HEK293 (cell line): ENCODE results near the gene ELOVL5.

Experiments used
- CTCF ChIA-PET: fragments of 350-600 bp; formaldehyde crosslinking; extraction: SDS; loops from one replicate; lab custom pipeline; 2021; ENCODE audit warnings: antibody characterized with exemption; lab: Yijun Ruan, JAX
- POLR2A ChIA-PET: fragments of 300-600 bp; formaldehyde crosslinking; extraction: SDS; loops from one replicate; lab custom pipeline; 2020; ENCODE audit warnings: antibody characterized with exemption, inconsistent platforms; lab: Yijun Ruan, JAX
- H3K27ac ChIP-seq: fragments of 200-500 bp; sonication (Bioruptor generic); 2 replicates; pipeline ENCODE4 v1.5.1; 2014; ENCODE audit warnings: low read depth, low read length, control low read depth, inconsistent platforms; ENCODE audit errors: extremely low read depth
- H3K36me3 ChIP-seq, 2 experiments: fragments of 200-500 bp in 1 of 2; sonication (Bioruptor generic) in 1 of 2; 1 replicate in 1 of 2; 2 replicates in 1 of 2; pipeline ENCODE4 v1.5.1; 2014 to 2017; ENCODE audit warnings: inconsistent platforms in 2 of 2, low read length in 2 of 2; ENCODE audit not compliant: control insufficient read depth in 2 of 2, insufficient read depth in 1 of 2
- H3K4me1 ChIP-seq: fragments of 200-500 bp; sonication (Bioruptor generic); 2 replicates; pipeline ENCODE4 v1.5.1; 2014; ENCODE audit warnings: mild to moderate bottlenecking, low read length, inconsistent platforms; ENCODE audit not compliant: control insufficient read depth, insufficient read depth
- H3K4me3 ChIP-seq: 2 replicates; pipeline ENCODE4 v1.5.1; 2011; ENCODE audit warnings: low read depth, mild to moderate bottlenecking, control low read depth, low read length, moderate library complexity
- H3K9me3 ChIP-seq: fragments of 200-500 bp; sonication (Bioruptor generic); 2 replicates; pipeline ENCODE4 v1.5.1; 2014; ENCODE audit warnings: low read depth, low read length, inconsistent platforms; ENCODE audit not compliant: control insufficient read depth, insufficient read depth
- CTCF ChIP-seq: fragments of 450-650 bp; formaldehyde crosslinking; IDR thresholded peaks from 2 replicates; pipeline ENCODE4 v1.5.1; 2016; ENCODE audit warnings: missing biosample characterization, missing genetic modification characterization
- GFI1B ChIP-seq: fragments of 450-650 bp; formaldehyde crosslinking; IDR thresholded peaks from 2 replicates; pipeline ENCODE4 v1.5.1; 2016; ENCODE audit warnings: missing biosample characterization, missing genetic modification characterization
- GLIS2 ChIP-seq: fragments of 450-650 bp; formaldehyde crosslinking; IDR thresholded peaks from 2 replicates; pipeline ENCODE4 v1.5.1; 2016; ENCODE audit warnings: missing biosample characterization, missing genetic modification characterization
- HOXA7 ChIP-seq: sonication (generic); formaldehyde crosslinking; IDR thresholded peaks from 2 replicates; pipeline ENCODE4 v1.8.1; 2022; ENCODE audit warnings: missing genetic modification reagents, borderline replicate concordance
- MEIS1 ChIP-seq: sonication (generic); formaldehyde crosslinking; IDR thresholded peaks from 2 replicates; pipeline ENCODE4 v1.8.1; 2022; ENCODE audit warnings: missing genetic modification reagents, mild to moderate bottlenecking, borderline replicate concordance
- PRDM1 ChIP-seq: fragments of 450-650 bp; formaldehyde crosslinking; IDR thresholded peaks from 2 replicates; pipeline ENCODE4; 2016; ENCODE audit warnings: missing biosample characterization, missing genetic modification characterization
- PRDM10 ChIP-seq: fragments of 450-650 bp; formaldehyde crosslinking; IDR thresholded peaks from 2 replicates; pipeline ENCODE4 v1.5.1; 2016; ENCODE audit warnings: missing biosample characterization, missing genetic modification characterization
- REST ChIP-seq: fragments of 450-650 bp; formaldehyde crosslinking; IDR thresholded peaks from 2 replicates; pipeline ENCODE4 v1.5.1; 2016; ENCODE audit warnings: missing biosample characterization, missing genetic modification characterization
- SCRT2 ChIP-seq: fragments of 450-650 bp; formaldehyde crosslinking; IDR thresholded peaks from 2 replicates; pipeline ENCODE4 v1.5.1; 2016; ENCODE audit warnings: missing biosample characterization, missing genetic modification characterization
- SP3 ChIP-seq: fragments of 450-650 bp; formaldehyde crosslinking; IDR thresholded peaks from 2 replicates; pipeline ENCODE4 v1.5.1; 2016; ENCODE audit warnings: missing biosample characterization, missing genetic modification characterization
- ZFP37 ChIP-seq: fragments of 450-650 bp; formaldehyde crosslinking; IDR thresholded peaks from 2 replicates; pipeline ENCODE4 v1.5.1; 2016; ENCODE audit warnings: missing biosample characterization, missing genetic modification characterization
- ZIC2 ChIP-seq: fragments of 450-650 bp; formaldehyde crosslinking; IDR thresholded peaks from 2 replicates; pipeline ENCODE4 v1.5.1; 2016; ENCODE audit warnings: missing biosample characterization, missing genetic modification characterization
- ZNF10 ChIP-seq: fragments of 450-650 bp; formaldehyde crosslinking; IDR thresholded peaks from 2 replicates; pipeline ENCODE4 v1.5.1; 2017; ENCODE audit warnings: missing biosample characterization, missing genetic modification characterization
- ZNF148 ChIP-seq: fragments of 450-650 bp; formaldehyde crosslinking; IDR thresholded peaks from 2 replicates; pipeline ENCODE4 v1.5.0; 2017; ENCODE audit warnings: missing biosample characterization, missing genetic modification characterization, borderline replicate concordance
- ZNF221 ChIP-seq: fragments of 450-650 bp; formaldehyde crosslinking; IDR thresholded peaks from 2 replicates; pipeline ENCODE4 v1.5.1; 2017; ENCODE audit warnings: missing biosample characterization, missing genetic modification characterization, borderline replicate concordance
- ZNF223 ChIP-seq: fragments of 450-650 bp; formaldehyde crosslinking; IDR thresholded peaks from 2 replicates; pipeline ENCODE4 v1.5.1; 2016; ENCODE audit warnings: missing biosample characterization, missing genetic modification characterization
- ZNF292 ChIP-seq: fragments of 450-650 bp; formaldehyde crosslinking; IDR thresholded peaks from 2 replicates; pipeline ENCODE4 v1.5.1; 2016; ENCODE audit warnings: low read depth, missing biosample characterization, missing genetic modification characterization, borderline replicate concordance
- ZNF311 ChIP-seq: fragments of 450-650 bp; formaldehyde crosslinking; IDR thresholded peaks from 2 replicates; pipeline ENCODE4 v1.5.1; 2017; ENCODE audit warnings: missing biosample characterization, missing genetic modification characterization, borderline replicate concordance
- ZNF513 ChIP-seq: fragments of 450-650 bp; IDR thresholded peaks from 2 replicates; pipeline ENCODE4 v1.5.1; 2018; ENCODE audit warnings: missing biosample characterization, missing genetic modification characterization
- ZNF544 ChIP-seq: fragments of 450-650 bp; formaldehyde crosslinking; IDR thresholded peaks from 2 replicates; pipeline ENCODE4 v1.5.0; 2017; ENCODE audit warnings: missing biosample characterization, missing genetic modification characterization
- ZNF626 ChIP-seq: fragments of 450-650 bp; sonication (Bioruptor Pico); formaldehyde crosslinking; IDR thresholded peaks from 2 replicates; pipeline ENCODE4 v1.5.1; 2018; ENCODE audit warnings: missing biosample characterization, missing genetic modification characterization, inconsistent platforms
- ZNF654 ChIP-seq: fragments of 450-650 bp; formaldehyde crosslinking; IDR thresholded peaks from 2 replicates; pipeline ENCODE4 v1.5.1; 2016; ENCODE audit warnings: low read depth, missing biosample characterization, missing genetic modification characterization
- ZNF707 ChIP-seq: fragments of 450-650 bp; formaldehyde crosslinking; IDR thresholded peaks from 2 replicates; pipeline ENCODE4 v1.5.1; 2016; ENCODE audit warnings: missing biosample characterization, missing genetic modification characterization
- ZNF837 ChIP-seq: fragments of 450-650 bp; formaldehyde crosslinking; IDR thresholded peaks from 2 replicates; pipeline ENCODE4 v1.5.1; 2016; ENCODE audit warnings: missing biosample characterization, missing genetic modification characterization

The ELOVL5 gene

GRCh38 chr6:53284901-53285300, 63.8 kb downstream of the ELOVL5 start:
- Histone ChIP-seq H3K27ac (no peak overlapping the region), H3K36me3 (peaks cover 15 to 17% of the 10 kb centered on the region in 2 experiments), H3K4me1 (no peaks in the 10 kb centered on the region), H3K4me3 (no peak overlapping the region), H3K9me3 (no peaks in the 10 kb centered on the region)
- no peak for TF ChIP-seq SCRT2 (tag by site-specific recombination)
- TF ChIP-seq ZNF292 (tag by site-specific recombination): no peak
- TF ChIP-seq MEIS1 (CRISPR knock-in tag): no peak
- TF ChIP-seq ZNF311 (tag by site-specific recombination): no peak
- no peak for TF ChIP-seq CTCF
- no peak for TF ChIP-seq PRDM10
- no peak for TF ChIP-seq GLIS2 (tag by site-specific recombination)
- TF ChIP-seq ZNF837 (tag by site-specific recombination): no peak
- TF ChIP-seq REST (tag by site-specific recombination): no peak
- no peak for TF ChIP-seq ZNF221 (tag by site-specific recombination)
- TF ChIP-seq PRDM1 (tag by site-specific recombination): no peak
- TF ChIP-seq ZFP37: no peak
- no peak for TF ChIP-seq ZNF544 (tag by site-specific recombination)
- TF ChIP-seq ZNF626 (tag by site-specific recombination): no peak
- TF ChIP-seq ZNF10 (tag by site-specific recombination): no peak
- TF ChIP-seq SP3: no peak
- TF ChIP-seq HOXA7 (CRISPR knock-in tag): no peak
- ChIA-PET POLR2A (no interaction called here), CTCF (interaction anchor here (2.4 kb wide), 1 partner anchor 9 kb away, joined by 10 read pairs; no protein-coding TSS in a partner anchor)

GRCh38 chr6:53282741-53283140, 66.0 kb downstream of the ELOVL5 start:
- Histone ChIP-seq H3K27ac (no peak overlapping the region), H3K9me3 (no peaks in the 10 kb centered on the region), H3K36me3 (peaks cover 7 to 10% of the 10 kb centered on the region in 2 experiments), H3K4me3 (no peak overlapping the region), H3K4me1 (no peaks in the 10 kb centered on the region)
- POLR2A ChIA-PET: no interaction called here
- CTCF ChIA-PET: interaction anchor here (1.1 kb wide), 1 partner anchor 12 kb away, joined by 3 read pairs; no protein-coding TSS in a partner anchor
- no peak for TF ChIP-seq GFI1B (tag by site-specific recombination)
- no peak for TF ChIP-seq ZIC2
- no peak for TF ChIP-seq ZNF654 (tag by site-specific recombination)
- TF ChIP-seq ZNF148: no peak
- TF ChIP-seq ZNF513 (tag by site-specific recombination): no peak
- no peak for TF ChIP-seq ZNF707 (tag by site-specific recombination)
- no peak for TF ChIP-seq ZNF223
